ENCODE data around the gene LHB.
"Not testable (repeated sequence)": the region's sequence is repeated elsewhere in the genome, so short reads cannot be mapped to it uniquely, and the experiment has no call there.

GRCh38 chr19:49030323-49030722 lies 13.4 kb upstream of the LHB start:
- TF ChIP-seq, protein P1, sequence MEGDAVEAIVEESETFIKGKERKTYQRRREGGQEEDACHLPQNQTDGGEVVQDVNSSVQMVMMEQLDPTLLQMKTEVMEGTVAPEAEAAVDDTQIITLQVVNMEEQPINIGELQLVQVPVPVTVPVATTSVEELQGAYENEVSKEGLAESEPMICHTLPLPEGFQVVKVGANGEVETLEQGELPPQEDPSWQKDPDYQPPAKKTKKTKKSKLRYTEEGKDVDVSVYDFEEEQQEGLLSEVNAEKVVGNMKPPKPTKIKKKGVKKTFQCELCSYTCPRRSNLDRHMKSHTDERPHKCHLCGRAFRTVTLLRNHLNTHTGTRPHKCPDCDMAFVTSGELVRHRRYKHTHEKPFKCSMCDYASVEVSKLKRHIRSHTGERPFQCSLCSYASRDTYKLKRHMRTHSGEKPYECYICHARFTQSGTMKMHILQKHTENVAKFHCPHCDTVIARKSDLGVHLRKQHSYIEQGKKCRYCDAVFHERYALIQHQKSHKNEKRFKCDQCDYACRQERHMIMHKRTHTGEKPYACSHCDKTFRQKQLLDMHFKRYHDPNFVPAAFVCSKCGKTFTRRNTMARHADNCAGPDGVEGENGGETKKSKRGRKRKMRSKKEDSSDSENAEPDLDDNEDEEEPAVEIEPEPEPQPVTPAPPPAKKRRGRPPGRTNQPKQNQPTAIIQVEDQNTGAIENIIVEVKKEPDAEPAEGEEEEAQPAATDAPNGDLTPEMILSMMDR (IDR thresholded peaks at IDR 0.05), result not testable (repeated sequence)
- TF ChIP-seq POLR2A (IDR thresholded peaks at IDR 0.05), result not testable (repeated sequence)
